ENCODE results near the gene CPAMD8. TPM values are rescaled to one million over a fixed set of nuclear protein-coding genes. Genes with fewer than 3 reads are reported as not detected.

The CPAMD8 gene
- total and polyA plus RNA-seq, 10 of the 15 experiments (the other 5 are each of a cell fraction or from before 2014, with no cell fraction given) = 0.12 to 0.97 (median 0.25) TPM; not detected in 3

GRCh38 chr19:16856091-16856490, 170.5 kb downstream of the CPAMD8 start:
- FAIRE-seq (no peak), ATAC-seq (no peak), DNase-seq (ENCODE audit: low read depth, low spot score) (no peak)
- Histone ChIP-seq H3K4me1 (ENCODE audit: control insufficient read depth, insufficient read depth, low read length) (no peaks in the 10 kb centered on the region), H2AFZ (ENCODE audit: control insufficient read depth, low read depth, low read length) (no peak overlapping the region), H3K9me3 (replicated peaks; ENCODE audit: control insufficient read depth, insufficient read depth, low read length) (no peaks in the 10 kb centered on the region), H3K79me2 (ENCODE audit: control insufficient read depth, insufficient read depth, low read length) (no peaks in the 10 kb centered on the region), H3K4me2 (ENCODE audit: control insufficient read depth, insufficient read depth) (no peak overlapping the region), H3K4me3 (no peak overlapping the region), H3K9ac (ENCODE audit: control insufficient read depth, insufficient read depth, low read length) (no peak overlapping the region), H3K27ac (ENCODE audit: control insufficient read depth, insufficient read depth) (no peak overlapping the region), H4K20me1 (ENCODE audit: control insufficient read depth, insufficient read depth) (no peaks in the 10 kb centered on the region), H3K27me3 (replicated peaks in 1 of 2; ENCODE audit: control insufficient read depth in 2 of 2, insufficient read depth in 2 of 2, low read length in 1 of 2) (no peaks in the 10 kb centered on the region), H3K36me3 (ENCODE audit: control insufficient read depth in 2 of 2, insufficient read depth in 2 of 2, low read length in 1 of 2) (peaks cover 13 to 17% of the 10 kb centered on the region in 2 experiments; a peak in 3 of 4 replicates)
- RAD21 ChIA-PET (ENCODE audit: unreplicated experiment) = no interaction called here
- SMC1A ChIA-PET (ENCODE audit: uncharacterized antibody, unreplicated experiment) = no interaction called here
- WGBS (ENCODE audit: insufficient coverage, insufficient replicate concordance, low lambda C conversion rate, missing lambda C conversion rate) = 92% methylated on average over 9 of the region's 9 CpGs
- CTCF ChIA-PET = no interaction called here
- no peak for TF ChIP-seq MTA2 (IDR thresholded peaks at IDR 0.05; ENCODE audit: low read depth)
- BruUV-seq (replicated peaks) = no TSS peak
- intact Hi-C loops (cut with micrococcal nuclease; ENCODE audit: unreplicated experiment) = no loop called here
- in situ Hi-C loops (cut with MboI) = no loop called here
- POLR2A ChIA-PET = no interaction called here

DNA sequence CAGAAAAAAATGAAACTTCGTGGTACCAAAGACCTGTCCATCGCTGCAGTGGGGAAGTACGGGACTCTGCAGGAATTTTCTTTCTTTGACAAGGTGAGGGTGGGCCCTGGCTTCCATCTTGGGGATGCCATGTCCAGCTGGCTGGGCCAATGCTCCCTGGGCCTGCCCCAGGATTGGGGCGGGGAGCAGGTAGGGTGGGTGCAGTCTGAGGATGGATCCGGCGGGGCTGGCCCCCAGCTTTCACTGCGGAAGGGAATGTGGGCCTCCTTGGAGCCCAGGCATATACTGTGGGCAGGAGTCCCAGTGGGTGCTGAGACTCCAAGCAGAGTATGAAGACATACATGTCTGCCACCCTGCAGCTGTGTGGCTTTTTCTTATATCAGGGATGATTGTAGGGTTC, 173.5 kb downstream of the CPAMD8 start:
- Histone ChIP-seq H3K9me3 (replicated peaks; ENCODE audit: control insufficient read depth, insufficient read depth, low read length) (no peaks in the 10 kb centered on the region), H4K20me1 (ENCODE audit: control insufficient read depth, insufficient read depth) (no peaks in the 10 kb centered on the region), H3K27me3 (replicated peaks in 1 of 2; ENCODE audit: control insufficient read depth in 2 of 2, insufficient read depth in 2 of 2, low read length in 1 of 2) (no peaks in the 10 kb centered on the region), H3K4me3 (no peak overlapping the region), H3K27ac (ENCODE audit: control insufficient read depth, insufficient read depth) (no peak overlapping the region), H3K4me2 (ENCODE audit: control insufficient read depth, insufficient read depth) (no peak overlapping the region), H2AFZ (ENCODE audit: control insufficient read depth, low read depth, low read length) (no peak overlapping the region), H3K9ac (ENCODE audit: control insufficient read depth, insufficient read depth, low read length) (no peak overlapping the region), H3K79me2 (ENCODE audit: control insufficient read depth, insufficient read depth, low read length) (no peaks in the 10 kb centered on the region), H3K4me1 (ENCODE audit: control insufficient read depth, insufficient read depth, low read length) (no peaks in the 10 kb centered on the region), H3K36me3 (ENCODE audit: control insufficient read depth in 2 of 2, insufficient read depth in 2 of 2, low read length in 1 of 2) (peaks cover 18 to 22% of the 10 kb centered on the region in 2 experiments; a peak in 3 of 4 replicates)
- intact Hi-C loops (cut with micrococcal nuclease; ENCODE audit: unreplicated experiment) (no loop called here), in situ Hi-C loops (cut with MboI) (no loop called here)
- no peak for DNase-seq (ENCODE audit: low read depth, low spot score)
- 96% methylated on average over 7 of the region's 7 CpGs for WGBS (ENCODE audit: insufficient coverage, insufficient replicate concordance, low lambda C conversion rate, missing lambda C conversion rate)
- SMC1A ChIA-PET (ENCODE audit: uncharacterized antibody, unreplicated experiment) = no interaction called here
- no TSS peak for BruUV-seq (replicated peaks)
- CTCF ChIA-PET = no interaction called here
- ATAC-seq = no peak
- no peak for FAIRE-seq
- RAD21 ChIA-PET (ENCODE audit: unreplicated experiment) = no interaction called here
- POLR2A ChIA-PET = no interaction called here
- TF ChIP-seq CBX3 (IDR thresholded peaks at IDR 0.05; ENCODE audit: borderline replicate concordance, low read depth) = no peak
- no peak for TF ChIP-seq BRCA1 (IDR thresholded peaks at IDR 0.05; ENCODE audit: low read depth, low read length)
- no peak for TF ChIP-seq POU2F2 (IDR thresholded peaks at IDR 0.05; ENCODE audit: borderline replicate concordance, low read depth, low read length)
- no peak for TF ChIP-seq MTA3 (IDR thresholded peaks at IDR 0.05; ENCODE audit: borderline replicate concordance, low read length)
- no peak for TF ChIP-seq SIN3A (IDR thresholded peaks at IDR 0.05; ENCODE audit: low read depth, low read length)
- no peak for TF ChIP-seq MTA2 (IDR thresholded peaks at IDR 0.05; ENCODE audit: low read depth)
- no peak for TF ChIP-seq ESRRA (IDR thresholded peaks at IDR 0.05; ENCODE audit: low read length)
- no peak for TF ChIP-seq ATF7 (IDR thresholded peaks at IDR 0.05; ENCODE audit: low read depth)
- no peak for TF ChIP-seq KAT2A (conservative IDR thresholded peaks at IDR 0.05; ENCODE audit: control insufficient read depth, low read depth, low read length)
- no peak for TF ChIP-seq CREM (IDR thresholded peaks at IDR 0.05; ENCODE audit: low read depth)
- no peak for TF ChIP-seq ZSCAN29 (IDR thresholded peaks at IDR 0.05)
- TF ChIP-seq, protein P1, sequence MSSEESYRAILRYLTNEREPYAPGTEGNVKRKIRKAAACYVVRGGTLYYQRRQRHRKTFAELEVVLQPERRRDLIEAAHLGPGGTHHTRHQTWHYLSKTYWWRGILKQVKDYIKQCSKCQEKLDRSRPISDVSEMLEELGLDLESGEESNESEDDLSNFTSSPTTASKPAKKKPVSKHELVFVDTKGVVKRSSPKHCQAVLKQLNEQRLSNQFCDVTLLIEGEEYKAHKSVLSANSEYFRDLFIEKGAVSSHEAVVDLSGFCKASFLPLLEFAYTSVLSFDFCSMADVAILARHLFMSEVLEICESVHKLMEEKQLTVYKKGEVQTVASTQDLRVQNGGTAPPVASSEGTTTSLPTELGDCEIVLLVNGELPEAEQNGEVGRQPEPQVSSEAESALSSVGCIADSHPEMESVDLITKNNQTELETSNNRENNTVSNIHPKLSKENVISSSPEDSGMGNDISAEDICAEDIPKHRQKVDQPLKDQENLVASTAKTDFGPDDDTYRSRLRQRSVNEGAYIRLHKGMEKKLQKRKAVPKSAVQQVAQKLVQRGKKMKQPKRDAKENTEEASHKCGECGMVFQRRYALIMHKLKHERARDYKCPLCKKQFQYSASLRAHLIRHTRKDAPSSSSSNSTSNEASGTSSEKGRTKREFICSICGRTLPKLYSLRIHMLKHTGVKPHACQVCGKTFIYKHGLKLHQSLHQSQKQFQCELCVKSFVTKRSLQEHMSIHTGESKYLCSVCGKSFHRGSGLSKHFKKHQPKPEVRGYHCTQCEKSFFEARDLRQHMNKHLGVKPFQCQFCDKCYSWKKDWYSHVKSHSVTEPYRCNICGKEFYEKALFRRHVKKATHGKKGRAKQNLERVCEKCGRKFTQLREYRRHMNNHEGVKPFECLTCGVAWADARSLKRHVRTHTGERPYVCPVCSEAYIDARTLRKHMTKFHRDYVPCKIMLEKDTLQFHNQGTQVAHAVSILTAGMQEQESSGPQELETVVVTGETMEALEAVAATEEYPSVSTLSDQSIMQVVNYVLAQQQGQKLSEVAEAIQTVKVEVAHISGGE (CRISPR knock-in tag; IDR thresholded peaks at IDR 0.05) = no peak
- no peak for TF ChIP-seq FOS (IDR thresholded peaks at IDR 0.05; ENCODE audit: borderline replicate concordance, extremely low read depth, insufficient read length)
- TF ChIP-seq BCL11A (IDR thresholded peaks at IDR 0.05; ENCODE audit: low read depth, low read length) = no peak
- no peak for TF ChIP-seq ZNF217 (IDR thresholded peaks at IDR 0.05)
- no peak for TF ChIP-seq TCF3 (IDR thresholded peaks at IDR 0.05; ENCODE audit: borderline replicate concordance, insufficient read depth, low read depth, low read length)
- no peak for TF ChIP-seq EZH2 (IDR thresholded peaks at IDR 0.05; ENCODE audit: borderline replicate concordance, control insufficient read depth, low read depth, low read length)

All from GM12878 (cell line).